Measurements from ENCODE around the gene SLCO2B1. TPM values are rescaled to one million over a fixed set of nuclear protein-coding genes. Genes with fewer than 3 reads are reported as not detected.

The SLCO2B1 gene
- total RNA-seq, 1 experiment from 2014 or later, result 0.73 TPM

- no peak for DNase-seq
- peaks cover 24% of the 10 kb centered on the region for H3K4me1 ChIP-seq
- no peak overlapping the region for H3K4me3 ChIP-seq
- no peaks in the 10 kb centered on the region for H3K9me3 ChIP-seq (replicated peaks)
- H3K27ac ChIP-seq, result no peak overlapping the region
- no peaks in the 10 kb centered on the region for H3K36me3 ChIP-seq
- H3K27me3 ChIP-seq, result no peaks in the 10 kb centered on the region
These were observed 52.2 kb downstream of the SLCO2B1 start for GRCh38 chr11:75203138-75203537.

DNA sequence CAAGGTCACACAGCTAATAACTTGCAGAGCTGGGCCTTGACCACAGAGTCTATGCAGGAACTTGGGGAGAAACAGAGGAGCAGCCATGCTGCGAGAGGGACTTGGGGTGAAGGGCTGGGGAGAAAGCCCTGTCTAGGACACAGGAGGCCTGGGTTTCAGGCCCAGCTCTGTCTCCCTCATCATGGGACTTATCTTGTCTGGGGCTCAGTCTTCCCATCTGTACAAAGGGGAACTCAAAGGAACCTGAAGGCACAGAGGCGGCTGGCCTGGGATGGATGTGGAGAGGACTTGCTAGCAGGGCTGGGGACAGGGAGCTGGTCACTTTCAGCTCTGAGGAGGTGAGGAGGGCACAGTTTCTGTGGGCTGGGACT lies 52.7 kb downstream of the SLCO2B1 start:
- DNase-seq, result no peak
- peaks cover 20% of the 10 kb centered on the region for H3K4me1 ChIP-seq
- no peak overlapping the region for H3K4me3 ChIP-seq
- no peaks in the 10 kb centered on the region for H3K9me3 ChIP-seq (replicated peaks)
- no peaks in the 10 kb centered on the region for H3K27me3 ChIP-seq
- no peaks in the 10 kb centered on the region for H3K36me3 ChIP-seq
- no peak overlapping the region for H3K27ac ChIP-seq

DNA sequence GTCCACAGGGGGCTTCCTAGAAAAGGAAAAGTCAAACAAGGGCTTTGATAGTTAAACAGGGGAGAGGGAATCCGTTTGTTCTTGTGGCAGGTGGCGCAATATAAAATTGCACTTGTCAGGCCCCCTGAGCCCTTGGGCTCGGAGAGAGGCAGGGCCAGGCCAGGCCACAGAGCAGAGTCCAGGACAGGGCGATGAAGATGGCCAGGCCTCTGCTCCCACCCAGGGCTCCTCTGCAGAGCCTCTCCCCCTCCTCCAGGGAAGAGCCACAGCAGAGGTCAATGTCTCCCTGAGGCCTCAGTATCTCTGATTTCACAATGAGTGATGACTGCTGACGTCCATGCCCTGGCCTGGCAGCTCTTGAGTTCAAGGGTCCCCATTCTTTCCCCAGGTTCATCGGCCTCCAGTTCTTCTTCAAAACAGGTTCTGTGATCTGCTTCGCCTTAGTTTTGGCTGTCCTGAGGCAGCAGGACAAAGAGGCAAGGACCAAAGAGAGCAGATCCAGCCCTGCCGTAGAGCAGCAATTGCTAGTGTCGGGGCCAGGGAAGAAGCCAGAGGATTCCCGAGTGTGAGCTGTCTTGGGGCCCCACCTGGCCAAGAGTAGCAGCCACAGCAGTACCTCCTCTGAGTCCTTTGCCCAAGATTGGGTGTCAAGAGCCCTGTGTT lies 53.2 kb downstream of the SLCO2B1 start:
- Histone ChIP-seq H3K4me3 (no peak overlapping the region), H3K9me3 (replicated peaks) (no peaks in the 10 kb centered on the region), H3K36me3 (no peaks in the 10 kb centered on the region), H3K27ac (no peak overlapping the region), H3K4me1 (peaks cover 14% of the 10 kb centered on the region), H3K27me3 (no peaks in the 10 kb centered on the region)
- DNase-seq, result no peak

DNA sequence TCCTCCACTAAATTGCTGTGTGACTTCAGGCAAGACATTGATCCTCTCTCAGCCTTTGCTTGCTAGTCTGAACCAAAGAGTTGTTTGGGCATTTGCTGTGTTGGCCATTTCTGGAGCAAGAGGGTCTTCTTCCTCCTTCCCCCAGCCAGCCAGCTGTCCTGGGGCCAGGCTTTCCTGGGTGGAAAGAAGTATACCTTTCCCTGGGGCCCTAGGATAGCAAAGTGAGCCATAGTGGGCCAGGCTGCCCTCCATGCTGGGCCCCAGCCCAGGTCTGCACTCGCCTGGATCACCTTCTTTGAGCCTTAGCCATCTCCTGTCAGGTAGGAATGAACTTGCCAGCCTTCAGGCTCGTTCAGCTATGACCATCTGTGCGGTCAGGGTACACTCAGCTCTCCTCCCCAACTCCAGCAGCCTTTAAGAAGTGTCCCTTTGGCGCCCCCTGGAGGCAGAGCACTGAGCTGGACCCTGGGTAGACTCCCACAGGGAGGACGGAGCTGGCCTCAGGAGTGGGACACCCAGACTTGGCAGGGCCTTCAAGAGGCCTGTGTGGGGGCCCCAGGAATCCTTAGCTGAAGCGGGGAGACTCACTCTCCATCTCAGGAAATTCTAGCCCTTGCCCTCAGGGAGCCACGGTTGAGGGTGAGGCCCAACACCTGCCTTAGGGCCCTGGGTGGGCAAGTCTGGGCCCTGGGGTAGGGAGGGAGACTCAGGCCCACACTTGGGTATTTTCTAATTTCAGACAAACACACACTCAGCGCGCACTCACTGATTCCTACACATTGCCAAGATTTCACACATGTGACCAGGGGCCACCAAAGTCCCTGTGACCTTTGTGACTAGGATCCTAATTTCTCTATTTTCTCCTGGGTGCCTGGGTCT lies 54.0 kb downstream of the SLCO2B1 start:
- H3K36me3 ChIP-seq, result no peaks in the 10 kb centered on the region
- no peak overlapping the region for H3K27ac ChIP-seq
- no peaks in the 10 kb centered on the region for H3K27me3 ChIP-seq
- H3K9me3 ChIP-seq (replicated peaks), result no peaks in the 10 kb centered on the region
- H3K4me1 ChIP-seq, result peaks cover 7% of the 10 kb centered on the region
- no peak overlapping the region for H3K4me3 ChIP-seq
- DNase-seq, result peak; percentile 87 to 92

DNA sequence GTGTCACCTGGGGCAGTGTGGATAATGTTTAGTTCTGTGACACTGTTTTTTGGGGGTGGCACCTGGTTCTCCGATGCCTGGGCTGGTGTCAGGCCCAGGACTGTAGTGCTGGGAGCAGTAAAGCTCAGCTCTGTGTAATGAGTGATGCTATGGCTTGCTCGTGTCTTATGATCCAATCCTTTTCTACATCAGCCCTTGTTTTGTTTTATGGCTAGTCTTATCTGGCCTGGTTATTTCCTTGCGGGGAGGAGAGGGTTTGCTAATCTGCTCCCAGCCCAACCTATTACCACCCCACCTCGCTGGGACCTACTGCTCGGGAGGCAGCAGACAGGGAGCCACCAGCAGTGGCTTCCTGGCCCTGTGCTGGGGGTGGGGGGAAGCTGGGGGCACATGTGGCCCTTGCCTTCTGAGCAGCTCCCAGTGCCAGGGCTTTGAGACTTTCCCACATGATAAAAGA lies 54.7 kb downstream of the SLCO2B1 start:
- Histone ChIP-seq H3K4me1 (no peaks in the 10 kb centered on the region; the same call in 1 of the 2 replicates), H3K27ac (no peak overlapping the region), H3K4me3 (no peak overlapping the region), H3K27me3 (no peaks in the 10 kb centered on the region), H3K36me3 (no peaks in the 10 kb centered on the region), H3K9me3 (replicated peaks) (no peaks in the 10 kb centered on the region)
- no peak for DNase-seq

GRCh38 chr11:75208446-75208845 lies 57.5 kb downstream of the SLCO2B1 start:
- Histone ChIP-seq H3K27ac (no peak overlapping the region), H3K9me3 (replicated peaks) (no peaks in the 10 kb centered on the region), H3K36me3 (no peaks in the 10 kb centered on the region), H3K4me3 (no peak overlapping the region), H3K27me3 (no peaks in the 10 kb centered on the region), H3K4me1 (no peaks in the 10 kb centered on the region)
- DNase-seq, result no peak

DNA sequence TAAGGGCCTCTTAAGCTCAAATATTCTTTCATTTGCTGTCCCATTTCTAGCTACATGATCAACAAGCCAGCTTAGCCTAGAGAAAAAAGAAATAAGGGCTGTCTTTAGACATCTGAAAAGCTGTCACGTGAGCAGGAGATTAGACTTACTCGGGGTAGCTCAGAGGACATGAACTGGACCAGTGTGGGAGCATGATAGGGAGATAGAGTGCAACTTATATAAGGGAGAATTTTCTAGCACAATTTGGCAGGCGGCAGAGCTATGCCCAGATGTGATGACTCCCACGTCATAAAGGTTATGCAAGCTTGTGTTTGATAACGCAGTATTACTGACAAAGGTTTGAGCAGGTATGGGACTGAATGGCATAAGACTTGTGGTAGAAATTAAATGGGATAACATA lies 61.5 kb downstream of the SLCO2B1 start:
- no peaks in the 10 kb centered on the region for H3K9me3 ChIP-seq (replicated peaks)
- no peaks in the 10 kb centered on the region for H3K36me3 ChIP-seq
- no peak for DNase-seq
- no peaks in the 10 kb centered on the region for H3K27me3 ChIP-seq
- H3K27ac ChIP-seq, result no peak overlapping the region
- H3K4me3 ChIP-seq, result no peak overlapping the region
- H3K4me1 ChIP-seq, result no peaks in the 10 kb centered on the region

DNA sequence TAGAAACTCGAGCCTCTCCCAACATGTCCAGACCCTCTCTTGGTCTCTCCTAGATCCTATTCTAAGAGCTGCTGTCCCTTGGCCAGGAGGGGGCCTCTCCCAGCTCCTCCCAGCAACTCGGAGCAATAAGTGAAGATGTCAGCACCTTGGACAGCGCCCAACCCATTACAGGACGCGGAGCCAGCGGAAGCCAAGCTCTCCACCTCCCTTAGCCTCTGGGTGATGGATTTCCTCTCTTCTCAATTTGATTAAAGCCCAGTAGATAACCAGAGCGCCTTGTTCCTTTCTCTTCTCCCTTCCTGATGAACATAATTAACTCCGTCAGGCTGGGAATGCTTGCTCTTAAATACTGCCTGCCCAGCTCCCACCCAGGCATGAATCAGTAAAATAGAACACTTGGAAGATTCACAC lies 63.5 kb downstream of the SLCO2B1 start:
- H3K36me3 ChIP-seq, result no peaks in the 10 kb centered on the region
- H3K27me3 ChIP-seq, result no peaks in the 10 kb centered on the region
- H3K4me1 ChIP-seq, result no peaks in the 10 kb centered on the region
- H3K27ac ChIP-seq, result no peak overlapping the region
- no peak overlapping the region for H3K4me3 ChIP-seq
- H3K9me3 ChIP-seq (replicated peaks), result no peaks in the 10 kb centered on the region
- DNase-seq, result peak; percentile 86 to 91

- DNase-seq, result no peak
These were observed 63.9 kb downstream of the SLCO2B1 start for GRCh38 chr11:75214843-75215242.

GRCh38 chr11:75219869-75220268 lies 69.0 kb downstream of the SLCO2B1 start:
- DNase-seq, result no peak
- Histone ChIP-seq H3K27me3 (no peaks in the 10 kb centered on the region), H3K4me1 (no peaks in the 10 kb centered on the region), H3K4me3 (no peak overlapping the region), H3K27ac (no peak overlapping the region), H3K36me3 (no peaks in the 10 kb centered on the region), H3K9me3 (replicated peaks) (no peaks in the 10 kb centered on the region)

More at GRCh38 chr11:75214843-75215242, 63.9 kb downstream of the SLCO2B1 start:
- H3K4me3 ChIP-seq, result no peak overlapping the region
- H3K27me3 ChIP-seq, result no peaks in the 10 kb centered on the region
- H3K36me3 ChIP-seq, result no peaks in the 10 kb centered on the region
- H3K27ac ChIP-seq, result no peak overlapping the region
- no peaks in the 10 kb centered on the region for H3K9me3 ChIP-seq (replicated peaks)
- no peaks in the 10 kb centered on the region for H3K4me1 ChIP-seq

GRCh38 chr11:75223954-75224643 lies 73.2 kb downstream of the SLCO2B1 start:
- DNase-seq, result no peak
- Histone ChIP-seq H3K4me1 (no peaks in the 10 kb centered on the region), H3K9me3 (replicated peaks) (no peaks in the 10 kb centered on the region), H3K27me3 (peaks cover 3% of the 10 kb centered on the region; the same call in 1 of the 2 replicates), H3K27ac (no peak overlapping the region), H3K4me3 (no peak overlapping the region), H3K36me3 (no peaks in the 10 kb centered on the region)

DNA sequence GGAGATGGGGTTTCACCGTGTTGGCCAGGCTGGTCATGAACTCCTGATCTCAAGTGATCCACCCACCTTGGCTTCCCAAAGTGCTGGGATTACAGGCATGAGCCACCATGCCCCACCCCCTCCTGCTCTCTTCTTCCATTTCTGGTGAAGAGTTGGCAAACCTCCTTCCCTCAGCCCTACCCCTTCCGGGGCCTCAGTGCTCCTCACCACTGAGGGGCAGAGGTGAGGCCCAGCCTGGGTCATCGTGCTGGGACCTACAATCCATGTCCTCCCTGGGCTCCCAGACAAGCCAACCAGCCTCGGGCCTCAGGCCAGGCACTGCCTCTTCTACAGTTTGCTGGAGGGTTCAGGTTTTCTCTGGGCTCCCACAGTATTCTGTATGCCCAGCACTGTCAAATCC lies 74.9 kb downstream of the SLCO2B1 start:
- H3K27me3 ChIP-seq, result peaks cover 3% of the 10 kb centered on the region; the same call in 1 of the 2 replicates
- H3K27ac ChIP-seq, result no peak overlapping the region
- no peaks in the 10 kb centered on the region for H3K36me3 ChIP-seq
- no peaks in the 10 kb centered on the region for H3K4me1 ChIP-seq
- no peak overlapping the region for H3K4me3 ChIP-seq
- DNase-seq, result no peak
- H3K9me3 ChIP-seq (replicated peaks), result no peaks in the 10 kb centered on the region

DNA sequence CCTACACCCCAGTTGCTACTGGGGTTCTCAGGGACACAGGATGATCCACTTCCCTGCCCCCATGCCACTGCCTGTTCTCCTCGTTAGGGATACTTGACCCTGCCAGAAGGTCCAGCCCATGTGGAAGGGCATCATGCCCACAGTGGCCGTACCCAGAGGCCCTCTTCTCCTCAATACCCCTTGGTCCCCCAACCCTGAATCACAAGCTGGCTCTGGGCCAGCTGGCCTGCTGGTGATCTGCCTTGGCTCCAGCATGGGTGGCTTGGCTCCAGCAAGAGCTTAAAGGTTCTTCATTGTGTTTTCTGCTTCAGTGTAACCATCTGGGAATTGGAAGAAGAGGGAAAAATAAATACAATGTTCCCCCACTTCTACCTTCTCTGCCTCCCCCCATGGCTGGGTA lies 78.6 kb downstream of the SLCO2B1 start:
- Histone ChIP-seq H3K9me3 (replicated peaks) (no peaks in the 10 kb centered on the region), H3K4me1 (no peaks in the 10 kb centered on the region), H3K27ac (no peak overlapping the region), H3K27me3 (peaks cover 3% of the 10 kb centered on the region; the same call in 1 of the 2 replicates), H3K4me3 (no peak overlapping the region), H3K36me3 (no peaks in the 10 kb centered on the region)
- DNase-seq, result no peak

DNA sequence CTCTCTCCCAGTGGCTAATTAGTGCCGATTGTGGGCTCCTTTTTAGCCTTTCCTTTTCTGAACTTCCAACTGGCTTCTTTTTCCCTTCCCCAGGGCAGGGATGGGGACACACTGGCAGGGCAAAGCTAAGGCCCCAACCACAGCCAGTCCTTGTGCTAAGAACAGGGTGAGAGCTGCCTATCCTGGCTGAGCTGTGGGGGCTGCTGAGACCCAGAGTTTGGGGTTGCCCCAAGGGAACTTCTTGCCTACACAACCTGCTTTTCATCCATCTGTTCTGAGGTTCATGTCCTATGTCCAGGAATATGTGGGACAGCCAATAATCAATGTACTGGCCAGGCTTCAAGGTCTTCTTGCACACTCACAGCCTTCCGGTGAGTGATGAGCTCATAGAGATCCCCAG lies 79.7 kb downstream of the SLCO2B1 start:
- Histone ChIP-seq H3K36me3 (no peaks in the 10 kb centered on the region), H3K4me1 (no peaks in the 10 kb centered on the region), H3K27ac (no peak overlapping the region), H3K27me3 (peaks cover 3% of the 10 kb centered on the region; the same call in 1 of the 2 replicates), H3K4me3 (no peak overlapping the region), H3K9me3 (replicated peaks) (no peaks in the 10 kb centered on the region)
- no peak for DNase-seq

DNA sequence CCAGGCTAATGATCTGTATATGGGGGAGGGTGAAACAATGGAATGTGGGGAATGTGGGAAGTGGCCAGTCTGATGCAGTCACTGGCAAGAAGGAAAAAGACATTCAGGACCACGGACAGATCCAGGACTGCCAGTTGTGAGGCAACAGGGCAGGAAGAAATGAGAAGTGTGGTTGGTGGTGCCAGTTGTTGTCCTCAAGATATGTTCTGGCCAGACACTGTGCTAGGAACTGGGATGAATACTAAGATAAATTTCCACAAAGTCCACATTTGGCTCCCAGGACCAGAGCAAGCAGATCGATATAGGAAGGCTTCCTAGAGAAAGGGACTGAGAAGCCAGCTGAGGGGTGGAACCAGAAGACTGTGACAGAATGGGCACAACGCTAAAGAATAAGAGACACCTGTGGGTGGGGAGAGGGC lies 82.9 kb downstream of the SLCO2B1 start:
- H3K27me3 ChIP-seq, result no peaks in the 10 kb centered on the region
- H3K4me1 ChIP-seq, result no peaks in the 10 kb centered on the region
- H3K9me3 ChIP-seq (replicated peaks), result no peaks in the 10 kb centered on the region
- H3K36me3 ChIP-seq, result no peaks in the 10 kb centered on the region
- H3K4me3 ChIP-seq, result no peak overlapping the region
- no peak overlapping the region for H3K27ac ChIP-seq
- peak; percentile 74 to 82 for DNase-seq
